GM19193 (cell line): Measurements from ENCODE around the gene SP5.

Source experiments
- POLR2A ChIP-seq: IDR thresholded peaks from 4 replicates; pipeline ENCODE4 v1.6.1; 2011; ENCODE audit not compliant: insufficient read depth, insufficient read length; ENCODE audit errors: extremely low read depth

Gene SP5

GRCh38 chr2:170717599-170717963 lies 2.4 kb downstream of the SP5 start:
- no peak for TF ChIP-seq POLR2A

- no peak for TF ChIP-seq POLR2A
These were observed 3.0 kb downstream of the SP5 start for GRCh38 chr2:170717991-170718589.

GRCh38 chr2:170719810-170720209 lies 4.7 kb downstream of the SP5 start:
- no peak for TF ChIP-seq POLR2A

- no peak for TF ChIP-seq POLR2A
These were observed 6.5 kb downstream of the SP5 start for GRCh38 chr2:170721678-170722077.

- TF ChIP-seq POLR2A = no peak
These were observed 7.2 kb downstream of the SP5 start for GRCh38 chr2:170722301-170722700.

- TF ChIP-seq POLR2A = no peak
These were observed 8.4 kb downstream of the SP5 start for GRCh38 chr2:170723446-170723958.

GRCh38 chr2:170733798-170734600 lies 18.9 kb downstream of the SP5 start:
- no peak for TF ChIP-seq POLR2A

GRCh38 chr2:170736628-170737027 lies 21.5 kb downstream of the SP5 start:
- no peak for TF ChIP-seq POLR2A

- no peak for TF ChIP-seq POLR2A
These were observed 22.3 kb downstream of the SP5 start for GRCh38 chr2:170737406-170737805.

GRCh38 chr2:170737821-170738220 lies 22.7 kb downstream of the SP5 start:
- no peak for TF ChIP-seq POLR2A

- TF ChIP-seq POLR2A = no peak
These were observed 23.9 kb downstream of the SP5 start for GRCh38 chr2:170739048-170739447.

- TF ChIP-seq POLR2A = no peak
These were observed 24.4 kb downstream of the SP5 start for GRCh38 chr2:170739507-170740046.

GRCh38 chr2:170740660-170741059 lies 25.5 kb downstream of the SP5 start:
- TF ChIP-seq POLR2A = no peak

- no peak for TF ChIP-seq POLR2A
These were observed 26.9 kb downstream of the SP5 start for GRCh38 chr2:170742000-170742399.

- TF ChIP-seq POLR2A = no peak
These were observed 27.9 kb downstream of the SP5 start for GRCh38 chr2:170742896-170743529.
